ENCODE measurements around the gene POR. TPM values are rescaled to one million over a fixed set of nuclear protein-coding genes. Genes with fewer than 3 reads are reported as not detected.

POR gene
- total RNA-seq, 1 donor: 73.1 TPM

GRCh38 chr7:75948179-75948578 is 33.2 kb downstream of the POR start:
- no peak overlapping the region for H3K4me2 ChIP-seq (ENCODE audit: insufficient read depth, low read length)
- H3K27me3 ChIP-seq (ENCODE audit: insufficient read depth, low read length): no peaks in the 10 kb centered on the region
- H4K20me1 ChIP-seq (ENCODE audit: insufficient read depth, low read length): peaks cover 6% of the 10 kb centered on the region
- DNase-seq (ENCODE audit: insufficient read length, low spot score, missing footprints): no peak
- no peak overlapping the region for H2AFZ ChIP-seq (ENCODE audit: low read length)
- H3K9me3 ChIP-seq (ENCODE audit: low read depth, low read length): no peaks in the 10 kb centered on the region
- H3K27ac ChIP-seq (ENCODE audit: low read depth, low read length): no peak overlapping the region
- peaks cover 23% of the 10 kb centered on the region for H3K79me2 ChIP-seq (ENCODE audit: insufficient read depth, low read length)
- no peaks in the 10 kb centered on the region for H3K36me3 ChIP-seq (ENCODE audit: insufficient read depth, low read length)
- TF ChIP-seq, protein P1, sequence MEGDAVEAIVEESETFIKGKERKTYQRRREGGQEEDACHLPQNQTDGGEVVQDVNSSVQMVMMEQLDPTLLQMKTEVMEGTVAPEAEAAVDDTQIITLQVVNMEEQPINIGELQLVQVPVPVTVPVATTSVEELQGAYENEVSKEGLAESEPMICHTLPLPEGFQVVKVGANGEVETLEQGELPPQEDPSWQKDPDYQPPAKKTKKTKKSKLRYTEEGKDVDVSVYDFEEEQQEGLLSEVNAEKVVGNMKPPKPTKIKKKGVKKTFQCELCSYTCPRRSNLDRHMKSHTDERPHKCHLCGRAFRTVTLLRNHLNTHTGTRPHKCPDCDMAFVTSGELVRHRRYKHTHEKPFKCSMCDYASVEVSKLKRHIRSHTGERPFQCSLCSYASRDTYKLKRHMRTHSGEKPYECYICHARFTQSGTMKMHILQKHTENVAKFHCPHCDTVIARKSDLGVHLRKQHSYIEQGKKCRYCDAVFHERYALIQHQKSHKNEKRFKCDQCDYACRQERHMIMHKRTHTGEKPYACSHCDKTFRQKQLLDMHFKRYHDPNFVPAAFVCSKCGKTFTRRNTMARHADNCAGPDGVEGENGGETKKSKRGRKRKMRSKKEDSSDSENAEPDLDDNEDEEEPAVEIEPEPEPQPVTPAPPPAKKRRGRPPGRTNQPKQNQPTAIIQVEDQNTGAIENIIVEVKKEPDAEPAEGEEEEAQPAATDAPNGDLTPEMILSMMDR (IDR thresholded peaks at IDR 0.05; ENCODE audit: extremely low read depth, low read depth, low read length): no peak
- peaks cover 11% of the 10 kb centered on the region for H3K4me1 ChIP-seq (ENCODE audit: insufficient read depth, low read length)
- no peak overlapping the region for H3K4me3 ChIP-seq (ENCODE audit: insufficient read depth, low read length)

DNA sequence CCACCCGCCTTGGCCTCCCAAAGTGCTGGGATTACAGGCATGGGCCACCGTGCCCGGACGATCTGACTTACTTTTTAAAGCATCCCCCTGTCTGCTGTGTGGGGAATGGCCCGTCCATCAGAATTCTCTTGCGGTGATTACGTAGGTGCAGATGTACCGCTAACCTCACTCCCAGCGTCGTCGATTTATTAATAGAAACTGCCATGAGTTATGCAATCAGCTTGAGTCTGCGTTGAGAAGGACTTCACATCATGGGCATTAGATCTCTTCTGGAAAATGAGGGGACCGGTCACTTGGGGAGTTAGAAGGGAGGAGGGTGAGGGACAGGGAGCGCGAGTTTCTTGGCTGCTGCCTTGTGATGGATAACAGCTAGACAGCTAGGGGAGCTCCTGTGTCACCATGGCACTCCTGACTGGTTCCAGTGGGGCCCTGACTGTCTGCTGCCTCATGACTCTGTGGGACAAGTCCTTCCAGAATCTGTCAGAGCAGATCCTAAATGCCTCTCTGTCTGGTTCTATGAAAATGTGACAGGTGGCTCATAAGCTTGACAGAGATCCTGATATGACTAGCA is 35.2 kb downstream of the POR start:
- Histone ChIP-seq H3K4me3 (ENCODE audit: insufficient read depth, low read length) (no peak overlapping the region), H3K27ac (ENCODE audit: low read depth, low read length) (no peak overlapping the region), H3K9me3 (ENCODE audit: low read depth, low read length) (no peaks in the 10 kb centered on the region), H3K79me2 (ENCODE audit: insufficient read depth, low read length) (peaks cover 25% of the 10 kb centered on the region), H3K36me3 (ENCODE audit: insufficient read depth, low read length) (peaks cover 5% of the 10 kb centered on the region), H4K20me1 (ENCODE audit: insufficient read depth, low read length) (peaks cover 11% of the 10 kb centered on the region), H3K27me3 (ENCODE audit: insufficient read depth, low read length) (no peaks in the 10 kb centered on the region), H2AFZ (ENCODE audit: low read length) (no peak overlapping the region), H3K4me1 (ENCODE audit: insufficient read depth, low read length) (peaks cover 9% of the 10 kb centered on the region), H3K4me2 (ENCODE audit: insufficient read depth, low read length) (no peak overlapping the region)
- no peak for DNase-seq (ENCODE audit: insufficient read length, low spot score, missing footprints)
- TF ChIP-seq, protein P1 (IDR thresholded peaks at IDR 0.05; ENCODE audit: extremely low read depth, low read depth, low read length): no peak

GRCh38 chr7:75951506-75951905 is 36.6 kb downstream of the POR start:
- TF ChIP-seq, protein P1 (IDR thresholded peaks at IDR 0.05; ENCODE audit: extremely low read depth, low read depth, low read length): no peak
- Histone ChIP-seq H3K9me3 (ENCODE audit: low read depth, low read length) (no peaks in the 10 kb centered on the region), H3K4me2 (ENCODE audit: insufficient read depth, low read length) (no peak overlapping the region), H3K27ac (ENCODE audit: low read depth, low read length) (no peak overlapping the region), H3K79me2 (ENCODE audit: insufficient read depth, low read length) (peaks cover 22% of the 10 kb centered on the region), H4K20me1 (ENCODE audit: insufficient read depth, low read length) (peaks cover 5% of the 10 kb centered on the region), H3K4me3 (ENCODE audit: insufficient read depth, low read length) (no peak overlapping the region), H3K36me3 (ENCODE audit: insufficient read depth, low read length) (peaks cover 10% of the 10 kb centered on the region), H2AFZ (ENCODE audit: low read length) (no peak overlapping the region), H3K4me1 (ENCODE audit: insufficient read depth, low read length) (no peaks in the 10 kb centered on the region), H3K27me3 (ENCODE audit: insufficient read depth, low read length) (no peaks in the 10 kb centered on the region)
- DNase-seq (ENCODE audit: insufficient read length, low spot score, missing footprints): peak; percentile 94

DNA sequence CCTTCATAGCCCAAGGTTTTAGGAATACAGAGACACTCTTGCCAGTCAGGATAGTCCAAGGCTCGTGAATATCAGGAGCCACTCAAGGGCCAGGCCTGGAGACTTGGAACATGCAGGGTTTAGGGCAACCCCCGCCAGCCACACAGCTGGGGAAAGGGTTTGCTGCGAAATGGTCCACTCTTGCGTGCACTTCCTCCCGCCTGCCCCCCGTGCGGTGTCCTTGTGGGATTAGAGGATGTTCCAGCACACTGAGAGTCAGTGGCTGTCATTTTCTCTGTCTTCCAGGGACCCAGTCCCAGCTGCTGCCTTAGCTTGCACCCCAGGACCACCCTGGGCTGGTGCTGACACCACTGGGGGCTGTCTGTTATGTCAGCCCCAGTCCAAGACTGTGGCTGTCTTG is 38.5 kb downstream of the POR start:
- no peak for DNase-seq (ENCODE audit: insufficient read length, low spot score, missing footprints)
- peaks cover 8% of the 10 kb centered on the region for H4K20me1 ChIP-seq (ENCODE audit: insufficient read depth, low read length)
- peaks cover 15% of the 10 kb centered on the region for H3K79me2 ChIP-seq (ENCODE audit: insufficient read depth, low read length)
- H3K4me1 ChIP-seq (ENCODE audit: insufficient read depth, low read length): no peaks in the 10 kb centered on the region
- no peaks in the 10 kb centered on the region for H3K9me3 ChIP-seq (ENCODE audit: low read depth, low read length)
- no peak overlapping the region for H2AFZ ChIP-seq (ENCODE audit: low read length)
- TF ChIP-seq, protein P1 (IDR thresholded peaks at IDR 0.05; ENCODE audit: extremely low read depth, low read depth, low read length): no peak
- no peak overlapping the region for H3K4me3 ChIP-seq (ENCODE audit: insufficient read depth, low read length)
- no peak overlapping the region for H3K27ac ChIP-seq (ENCODE audit: low read depth, low read length)
- peaks cover 16% of the 10 kb centered on the region for H3K36me3 ChIP-seq (ENCODE audit: insufficient read depth, low read length)
- H3K4me2 ChIP-seq (ENCODE audit: insufficient read depth, low read length): no peak overlapping the region
- no peaks in the 10 kb centered on the region for H3K27me3 ChIP-seq (ENCODE audit: insufficient read depth, low read length)

Data from osteoblast (primary cell).